HTERT RPE-1 (cell line): ENCODE results near the gene ZYG11B.
"Not testable (repeated sequence)": the region's sequence is repeated elsewhere in the genome, so short reads cannot be mapped to it uniquely, and the experiment has no call there.

Experiments
- in situ Hi-C: fragments of 300-500 bp; cut with MboI; formaldehyde crosslinking; loops from 4 replicates; pipeline ENCODE4 v1.14.3; 2020; ENCODE audit warnings: low sequenced_read_pairs

Gene ZYG11B

DNA sequence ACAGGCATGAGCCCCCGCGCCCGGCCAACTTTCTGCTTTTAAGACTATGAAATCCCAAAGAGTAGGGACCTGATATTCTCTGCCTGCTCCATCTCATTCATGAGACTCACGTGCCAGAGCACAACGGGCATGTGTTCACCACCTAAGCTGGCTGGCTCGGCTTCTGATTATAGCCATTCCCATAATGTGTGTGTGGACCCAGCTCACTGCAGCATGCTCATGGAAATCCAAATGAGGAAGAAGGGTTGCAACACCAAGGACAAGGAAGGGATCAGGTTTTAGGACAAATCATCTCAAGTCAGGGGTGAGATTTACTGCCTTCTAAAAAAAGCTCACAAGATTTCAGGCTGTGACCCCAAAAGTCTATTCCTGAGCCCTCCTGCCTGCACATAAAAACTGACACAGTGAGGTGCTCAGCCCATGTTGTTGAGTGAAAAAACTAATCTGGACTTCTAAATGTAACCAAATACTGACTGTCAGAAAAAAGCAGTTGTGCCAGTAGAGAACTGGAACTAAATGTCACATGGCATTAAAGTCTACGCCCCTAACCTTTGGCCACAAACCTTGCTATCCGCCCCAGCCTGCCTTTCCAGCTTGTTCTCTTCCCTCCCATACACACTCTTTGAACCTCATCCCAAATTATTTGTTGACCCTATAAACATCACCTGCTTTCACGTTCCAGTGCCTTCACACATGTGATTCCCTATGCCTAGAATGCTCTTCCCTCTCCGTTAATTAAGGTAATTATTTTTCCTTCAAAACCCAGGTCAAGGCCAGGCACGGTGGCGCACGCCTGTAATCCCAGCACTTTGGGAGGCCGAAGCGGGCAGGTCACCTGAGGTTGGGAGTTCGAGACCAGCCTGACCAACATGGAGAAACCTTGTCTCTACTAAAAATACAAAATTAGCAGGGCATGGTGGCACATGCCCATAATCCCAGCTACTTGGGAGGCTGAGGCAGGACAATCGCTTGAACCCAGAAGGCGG, 19.0 kb upstream of the ZYG11B start:
- in situ Hi-C loops, result no loop called here

DNA sequence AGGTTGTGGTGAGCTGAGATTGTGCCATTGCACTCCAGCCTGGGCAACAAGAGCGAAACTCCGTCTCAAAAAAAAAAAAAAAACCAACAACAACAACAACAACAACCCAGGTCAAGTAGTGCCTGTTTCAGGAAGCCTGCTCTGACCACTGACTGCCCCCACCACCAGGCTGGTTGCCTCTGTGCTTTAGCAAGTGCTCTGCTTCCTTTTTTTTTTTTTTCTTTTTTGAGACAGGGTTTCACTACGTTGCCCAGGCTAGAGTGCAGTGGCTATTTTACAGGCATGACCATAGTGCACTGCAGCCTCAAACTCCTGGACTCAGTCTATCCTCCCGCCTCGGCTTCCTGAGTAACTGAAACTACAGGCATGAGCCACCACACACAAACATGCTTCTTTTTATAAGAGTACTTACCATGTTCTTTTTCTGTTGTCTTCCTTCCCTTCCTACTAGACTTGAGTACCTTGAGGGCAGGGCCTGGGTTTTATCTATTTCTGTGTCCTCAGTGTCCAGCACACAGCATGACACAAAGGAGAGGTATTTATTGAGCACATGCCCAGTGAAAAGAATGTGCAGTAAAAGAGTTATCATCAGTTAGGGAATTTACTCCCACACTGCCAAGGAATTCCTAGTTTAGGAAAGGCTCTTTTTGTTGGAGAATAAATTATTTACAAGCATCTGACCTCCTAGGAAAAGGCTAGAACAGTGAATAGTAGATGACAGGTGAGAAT, 18.2 kb upstream of the ZYG11B start:
- in situ Hi-C loops, result no loop called here

DNA sequence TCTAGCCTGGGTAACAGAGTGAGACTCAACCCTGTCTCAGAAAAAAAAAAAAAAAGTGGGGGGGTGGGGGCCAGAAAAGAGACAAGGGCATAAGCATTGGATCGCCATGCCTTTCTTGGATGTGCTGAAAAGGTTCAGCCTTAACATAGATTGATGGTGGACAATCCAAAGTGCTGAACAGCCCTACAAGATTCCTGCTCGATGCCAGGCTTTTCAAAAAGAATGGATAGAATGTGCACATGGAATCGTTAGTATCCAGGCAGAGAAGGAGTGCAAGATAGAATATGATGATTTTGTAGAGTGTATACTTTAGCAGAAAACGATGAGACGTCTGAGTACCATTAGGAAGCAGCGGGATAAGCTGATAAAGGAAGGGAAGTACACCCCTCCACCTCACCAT, 17.2 kb upstream of the ZYG11B start:
- in situ Hi-C loops, result no loop called here

DNA sequence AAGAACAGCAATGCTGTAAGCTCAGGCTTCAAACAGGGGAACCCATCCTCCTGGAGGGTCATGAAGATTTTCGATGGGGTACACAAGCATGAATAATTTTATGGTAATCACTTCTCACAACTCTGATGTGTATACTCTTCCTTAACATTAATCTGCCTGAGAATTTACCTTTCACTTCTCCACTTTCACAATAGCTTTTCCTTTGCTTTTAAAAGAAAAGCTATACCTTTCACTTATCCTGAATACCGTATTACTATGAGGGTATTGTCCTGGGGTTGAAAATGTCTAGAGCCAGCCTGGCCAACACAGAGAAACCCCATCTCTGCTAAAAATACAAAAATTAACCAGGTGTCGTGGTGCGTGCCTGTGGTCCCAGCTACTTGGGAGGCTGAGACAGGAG, 12.7 kb upstream of the ZYG11B start:
- in situ Hi-C loops, result no loop called here

DNA sequence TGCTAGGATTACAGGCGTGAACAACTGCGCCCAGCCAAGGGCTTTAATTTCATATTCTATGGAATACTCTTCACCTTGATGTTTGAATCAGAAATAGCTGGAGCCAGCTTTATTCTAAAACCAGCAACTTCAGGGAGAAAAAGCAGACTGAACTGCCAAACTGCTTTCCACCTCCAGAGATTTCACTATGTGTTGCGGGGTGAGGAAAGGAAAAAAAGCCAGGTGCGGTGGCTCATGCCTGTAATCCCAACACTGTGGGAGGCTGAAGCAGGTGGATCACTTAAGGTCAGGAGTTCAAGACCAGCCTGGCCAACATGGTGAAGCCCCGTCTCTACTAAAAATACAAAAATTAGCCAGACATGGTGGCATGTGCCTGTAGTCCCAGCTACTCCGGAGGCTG, 11.0 kb upstream of the ZYG11B start:
- in situ Hi-C loops, result not testable (repeated sequence)

DNA sequence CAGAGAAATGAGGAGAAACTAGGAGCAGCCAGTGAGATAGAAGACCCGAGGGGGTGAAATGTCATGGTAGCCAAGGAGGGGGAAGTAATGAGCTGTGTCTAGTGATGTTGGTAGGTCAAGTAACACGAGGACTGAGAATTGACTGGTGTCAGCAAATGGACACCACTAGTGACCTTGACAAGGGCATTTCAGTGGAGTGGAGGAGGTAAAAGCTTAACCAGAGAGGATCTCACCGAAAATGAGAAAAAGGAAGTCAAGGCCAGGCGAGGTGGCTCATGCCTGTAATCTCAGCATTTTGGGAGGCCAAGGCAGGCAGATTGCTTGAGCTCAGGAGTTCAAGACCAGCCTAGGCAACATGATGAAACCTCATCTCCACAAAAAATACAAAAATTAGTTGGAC, 3.0 kb upstream of the ZYG11B start:
- in situ Hi-C loops, result no loop called here

DNA sequence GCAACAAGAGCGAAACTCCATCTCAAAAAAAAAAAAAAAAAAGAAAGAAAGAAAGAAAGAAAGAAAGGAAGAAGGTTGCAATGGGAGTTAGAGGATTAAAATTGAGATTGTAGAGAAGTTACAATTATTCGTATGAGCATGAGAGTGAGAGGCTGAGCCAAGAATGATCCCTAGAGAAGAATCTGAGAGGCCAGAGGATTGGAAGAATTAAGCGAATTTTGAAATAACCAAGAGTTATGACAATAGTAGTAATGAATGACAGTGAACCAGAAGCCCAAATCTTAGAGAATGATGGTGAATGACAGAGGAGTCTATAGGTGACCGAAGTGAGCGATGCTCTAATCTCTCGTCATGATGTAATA, 369 bp upstream of the ZYG11B start:
- in situ Hi-C loops, result no loop called here

DNA sequence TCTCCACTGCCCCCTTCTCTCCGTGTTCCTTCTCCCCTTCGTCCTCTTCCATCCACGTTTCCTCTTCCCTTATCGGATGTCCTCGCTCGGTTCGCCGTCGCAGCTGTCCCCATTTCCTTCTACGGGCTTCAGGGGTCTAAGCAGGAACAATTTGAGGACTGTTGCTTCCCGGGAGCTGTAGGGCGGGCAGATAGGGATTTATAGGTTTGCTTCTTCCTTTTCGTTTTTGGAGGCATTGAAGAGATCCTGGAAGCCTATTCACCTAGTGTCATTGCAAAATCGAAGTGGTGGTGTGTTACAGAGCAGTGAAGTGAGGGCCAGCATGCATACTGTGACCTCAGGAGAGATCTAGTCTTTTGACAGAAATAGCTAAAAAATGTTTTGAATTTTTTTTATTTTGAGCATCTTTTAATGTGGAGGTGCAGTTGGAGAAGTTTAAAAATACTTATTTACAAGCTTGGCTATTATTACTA, 897 bp downstream of the ZYG11B start:
- in situ Hi-C loops, result no loop called here

DNA sequence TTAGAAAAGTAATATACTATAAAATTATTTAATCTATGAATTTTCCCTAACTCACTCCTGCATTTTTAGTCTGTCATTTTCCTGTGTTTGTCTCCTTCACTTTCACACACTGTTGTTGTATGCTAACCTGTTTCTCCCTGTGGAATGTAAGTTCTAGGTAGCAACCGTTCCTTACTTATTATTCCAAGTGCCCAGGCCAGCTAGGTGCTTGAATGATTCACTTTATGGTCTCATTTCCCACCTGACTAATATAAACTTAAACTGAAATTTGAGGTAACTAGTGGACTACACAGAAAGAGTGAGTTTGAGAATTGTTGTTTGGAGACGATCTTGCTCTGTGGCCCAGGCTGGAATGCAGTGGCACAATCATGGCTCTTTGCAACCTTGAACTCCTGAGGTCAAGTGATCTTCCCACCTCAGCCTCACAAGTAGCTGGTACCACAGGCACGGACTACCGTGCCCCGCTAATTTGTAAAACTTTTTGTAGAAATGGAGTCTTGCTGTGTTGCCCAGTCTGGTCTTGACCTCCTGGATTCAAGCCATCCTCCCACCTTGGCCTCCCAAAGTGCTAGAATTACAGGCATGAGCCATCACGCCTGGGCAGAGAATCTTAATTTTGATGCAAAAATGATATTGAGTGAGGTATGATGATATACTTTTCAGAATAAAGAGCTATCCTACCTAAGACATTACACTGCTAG, 1.9 kb downstream of the ZYG11B start:
- in situ Hi-C loops, result no loop called here

DNA sequence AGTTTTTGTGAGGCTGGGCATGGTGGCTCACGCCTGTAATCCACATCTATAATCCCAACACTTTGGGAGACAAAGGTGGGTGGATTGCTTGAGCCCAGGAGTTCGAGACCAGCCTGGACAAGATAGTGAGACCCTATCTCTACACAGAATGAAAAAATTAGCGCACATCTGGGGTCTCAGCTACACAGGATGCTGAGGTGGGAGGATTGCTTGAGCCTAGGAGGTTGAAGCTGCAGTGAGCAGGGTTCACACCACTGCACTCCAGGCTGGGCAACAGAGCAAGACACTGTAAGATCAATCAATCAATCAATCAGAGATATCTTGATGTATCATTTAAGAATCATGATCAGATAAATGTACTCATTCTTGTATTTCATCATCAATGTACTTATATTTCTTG, 7.1 kb downstream of the ZYG11B start:
- in situ Hi-C loops, result no loop called here

DNA sequence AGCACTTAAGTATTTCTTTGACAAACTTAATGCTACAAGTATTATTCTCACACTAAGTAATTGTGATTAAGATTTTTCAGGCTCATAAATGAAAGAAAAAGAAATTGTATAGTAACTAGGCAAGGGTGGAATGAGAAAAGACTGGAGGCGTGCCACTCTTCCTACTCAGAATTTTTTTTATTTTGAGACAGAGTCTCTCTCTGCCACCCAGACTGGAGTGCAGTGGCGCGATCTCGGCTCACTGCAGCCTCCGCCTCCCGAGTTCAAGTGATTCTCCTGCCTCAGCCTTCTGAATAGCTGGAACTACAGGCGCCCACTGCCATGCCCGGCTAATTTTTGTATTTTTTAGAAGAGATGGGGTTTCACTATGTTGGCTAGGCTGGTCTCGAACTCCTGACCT, 9.1 kb downstream of the ZYG11B start:
- in situ Hi-C loops, result not testable (repeated sequence)

DNA sequence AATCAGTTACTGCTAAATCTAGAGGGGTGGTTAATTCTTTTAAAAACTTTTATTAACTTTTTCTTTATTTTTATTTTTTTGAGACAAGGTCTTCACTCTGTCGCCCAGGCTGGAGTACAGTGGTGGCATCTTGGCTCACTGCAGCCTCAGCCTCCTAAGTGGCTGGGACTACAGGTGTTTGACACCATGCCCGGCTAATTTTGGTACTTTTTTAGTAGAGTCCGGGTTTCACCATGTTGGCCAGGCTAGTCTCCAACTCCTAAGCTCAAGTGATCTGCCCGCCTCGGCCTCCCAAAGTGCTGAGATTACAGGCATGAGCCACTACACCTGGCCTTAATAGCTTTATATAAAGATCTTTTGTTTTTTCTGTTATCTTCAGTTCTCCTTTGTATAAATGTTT, 11.9 kb downstream of the ZYG11B start:
- in situ Hi-C loops, result no loop called here

DNA sequence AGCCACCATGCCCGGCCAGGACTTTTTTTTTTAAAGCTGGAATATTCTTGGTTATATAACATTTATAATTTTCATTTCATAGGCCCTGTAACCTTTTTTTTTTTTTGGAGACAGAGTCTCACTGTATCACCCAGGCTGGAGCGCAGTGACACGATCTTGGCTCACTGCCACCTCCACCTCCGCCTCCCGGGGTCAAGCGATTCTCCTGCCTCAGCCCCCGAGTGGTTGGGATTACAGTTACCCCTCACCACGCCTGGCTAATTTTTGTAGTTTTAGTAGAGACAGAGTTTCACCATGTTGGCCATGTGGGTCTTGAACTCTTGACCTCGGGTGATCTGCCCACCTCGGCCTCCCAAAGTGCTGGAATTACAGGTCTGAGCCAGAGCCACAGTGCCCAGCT, 12.6 kb downstream of the ZYG11B start:
- in situ Hi-C loops, result no loop called here

DNA sequence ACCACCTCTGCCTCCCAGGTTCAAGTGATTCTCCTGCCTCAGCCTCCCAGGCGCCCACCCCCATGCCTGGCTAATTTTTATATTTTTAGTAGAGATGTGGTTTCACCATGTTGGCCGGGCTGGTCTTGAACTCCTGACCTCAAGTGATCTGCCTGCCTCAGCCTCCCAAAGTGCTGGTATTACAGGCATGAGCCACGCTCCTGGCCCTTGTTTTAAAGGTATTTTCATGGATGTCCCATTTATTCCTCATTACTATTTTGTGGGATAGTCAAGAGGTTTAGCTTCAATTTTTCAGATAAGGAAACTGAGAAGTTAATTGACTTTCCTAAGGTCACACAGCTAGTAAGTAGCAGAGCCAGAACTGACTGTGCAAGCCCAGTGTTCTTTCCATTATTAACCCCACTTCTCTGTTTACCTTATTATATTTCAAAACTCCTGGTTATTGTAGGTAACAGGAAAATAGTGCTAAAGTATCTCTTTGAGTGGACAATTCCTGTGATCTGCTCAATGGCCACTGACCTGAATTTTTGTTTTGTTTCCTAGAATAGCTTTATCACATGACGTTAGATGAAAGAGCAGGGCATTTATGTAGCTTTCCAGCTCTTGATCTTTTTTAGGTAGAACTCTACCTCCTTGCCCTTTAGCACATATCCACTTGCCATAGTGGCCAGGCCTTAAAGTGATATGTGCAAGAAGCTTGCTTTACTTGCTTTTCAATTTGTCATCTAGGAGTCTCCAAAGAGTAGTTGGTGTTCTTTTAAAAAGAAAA, 13.6 kb downstream of the ZYG11B start:
- in situ Hi-C loops, result no loop called here

DNA sequence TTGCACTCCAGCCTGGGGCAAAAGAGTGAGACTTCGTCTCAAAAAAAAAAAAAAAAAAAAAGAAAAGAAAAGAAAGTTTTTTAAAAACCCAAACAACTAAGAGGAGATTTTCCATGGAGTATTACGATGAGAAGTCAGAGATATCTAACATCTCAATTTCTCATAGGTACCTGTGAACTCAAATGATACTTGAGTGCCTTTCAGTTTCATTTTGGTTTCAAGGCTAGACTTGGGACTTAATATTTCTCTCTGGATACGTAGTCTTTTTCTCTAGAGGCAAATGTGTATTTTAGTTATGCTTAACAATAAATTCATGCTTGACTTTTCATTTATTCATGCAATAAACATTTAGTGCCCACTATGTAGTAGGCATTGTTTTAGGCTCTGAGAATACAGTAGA, 15.0 kb downstream of the ZYG11B start:
- in situ Hi-C loops, result no loop called here

DNA sequence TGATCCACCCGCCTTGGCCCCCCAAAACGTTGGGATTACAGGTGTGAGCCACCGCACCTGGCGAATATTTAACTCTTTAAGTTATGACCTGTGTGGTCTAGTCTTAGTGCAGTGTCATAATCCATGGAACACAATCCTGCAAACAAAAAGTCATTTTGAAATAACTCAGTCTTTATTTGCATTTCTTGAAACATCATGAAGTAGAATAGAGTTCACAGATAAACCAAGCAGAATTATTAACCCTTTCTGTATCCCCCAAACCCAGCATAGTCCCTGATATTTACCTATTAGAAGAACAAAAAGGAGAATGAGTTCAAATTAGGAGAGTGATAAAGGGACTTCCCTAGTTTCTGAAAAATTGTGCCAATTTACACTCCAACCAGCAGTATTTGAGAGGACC, 19.9 kb downstream of the ZYG11B start:
- in situ Hi-C loops, result no loop called here

DNA sequence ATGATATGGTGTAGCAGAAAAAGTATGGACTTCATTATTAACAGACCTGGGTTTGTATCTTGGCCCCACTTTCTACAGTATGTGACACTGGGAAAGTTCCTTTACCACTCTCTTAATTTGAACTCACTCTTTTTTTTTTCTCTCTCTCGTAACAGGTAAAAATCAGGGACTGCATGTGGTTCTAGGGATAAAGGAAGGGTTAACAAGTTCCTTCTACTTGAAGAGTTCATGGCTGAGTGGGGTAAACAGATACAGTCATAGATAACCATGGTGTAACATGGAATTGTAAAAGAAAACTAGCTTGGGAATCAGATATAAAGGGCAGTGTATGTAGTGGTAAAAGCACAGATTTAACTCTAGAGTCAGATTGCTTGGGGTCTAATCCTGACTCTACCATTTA, 21.2 kb downstream of the ZYG11B start:
- in situ Hi-C loops, result no loop called here

DNA sequence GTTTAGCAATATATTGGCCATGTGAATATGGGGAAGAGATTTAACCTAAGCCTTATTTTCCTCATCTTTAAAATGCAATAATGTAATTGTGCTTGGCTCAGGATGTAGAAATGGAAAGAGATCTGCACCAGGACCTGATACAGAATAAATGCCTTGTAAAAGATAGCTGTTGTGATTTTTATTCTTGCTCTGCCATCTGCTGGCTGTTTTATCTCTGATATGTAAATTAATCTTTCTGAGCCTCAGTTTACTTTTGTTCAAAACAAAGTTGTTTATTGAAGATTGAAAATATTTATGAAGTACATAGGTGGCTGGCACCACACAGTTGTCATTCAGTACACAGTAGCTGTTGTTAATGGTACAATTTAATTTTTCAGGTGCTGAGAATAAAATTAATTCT, 21.9 kb downstream of the ZYG11B start:
- in situ Hi-C loops, result no loop called here

DNA sequence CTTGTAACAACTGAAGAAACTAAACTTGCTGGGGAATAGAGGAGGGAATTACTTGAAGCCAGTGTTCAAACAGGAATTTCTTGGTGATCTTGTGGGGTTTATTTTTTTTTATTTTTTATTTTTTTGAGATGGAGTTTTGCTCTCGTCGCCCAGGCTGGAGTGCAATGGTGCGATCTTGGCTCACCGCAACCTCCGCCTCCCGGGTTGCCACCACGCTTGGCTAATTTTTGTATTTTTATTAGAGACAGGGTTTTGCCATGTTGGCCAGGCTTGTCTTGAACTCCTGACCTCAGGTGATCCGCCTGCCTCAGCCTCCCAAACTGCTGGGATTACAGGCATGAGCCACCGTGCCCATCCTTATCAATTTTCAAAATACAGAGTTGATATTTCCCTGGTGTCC, 23.2 kb downstream of the ZYG11B start:
- in situ Hi-C loops, result not testable (repeated sequence)

DNA sequence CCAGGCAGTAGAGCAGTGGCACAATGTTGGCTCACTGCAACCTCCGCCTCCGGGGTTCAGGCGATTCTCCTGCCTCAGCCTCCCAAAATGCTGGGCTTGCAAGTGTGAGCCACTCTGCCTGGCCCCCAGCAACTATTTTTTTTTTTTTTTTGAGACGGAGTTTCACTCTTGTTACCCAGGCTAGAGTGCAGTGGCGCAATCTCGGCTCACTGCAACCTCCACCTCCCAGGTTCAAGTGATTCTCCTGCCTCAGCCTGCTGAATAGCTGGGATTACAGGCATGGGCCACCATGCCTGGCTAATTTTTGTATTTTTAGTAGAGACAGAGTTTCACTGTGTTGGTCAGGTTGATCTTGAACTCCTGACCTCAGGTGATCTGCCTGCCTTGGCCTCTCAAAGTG, 23.9 kb downstream of the ZYG11B start:
- in situ Hi-C loops, result not testable (repeated sequence)
